Activated CD4-positive, alpha-beta T cell treated with anti-CD3 and anti-CD28 coated beads, Interleukin-2, amount 50 U/mL, for 48 hours (primary cell): Measurements from ENCODE around the gene TMEM203.
A peak's percentile ranks its signal among the peaks of the same experiment; 100 is the strongest.

Experiments
- DNase-seq, 2 experiments: peaks; one replicate each; pipeline ENCODE4 v3.0.0-alpha.2; 2020

TMEM203 gene

DNA sequence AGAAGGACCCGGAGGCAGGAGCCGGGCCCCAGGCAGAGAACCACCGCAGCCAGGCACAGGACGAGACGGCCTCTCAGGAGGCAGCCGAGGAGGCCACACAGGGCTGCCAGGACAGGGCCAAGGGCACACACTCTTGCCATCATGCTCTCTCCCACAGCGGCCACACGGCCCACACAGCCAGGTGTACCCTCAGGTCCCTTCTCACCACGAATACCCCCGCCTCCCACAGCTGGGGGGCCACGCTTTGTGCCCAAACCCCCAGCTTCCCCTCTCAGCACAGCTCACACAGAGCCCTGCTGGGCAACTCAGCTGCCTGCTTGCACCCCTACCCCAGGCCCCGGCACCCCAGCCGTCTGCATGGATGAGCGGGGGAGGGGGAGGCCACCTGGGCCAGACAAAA is 11.7 kb downstream of the TMEM203 start:
- DNase-seq, result no peak

DNA sequence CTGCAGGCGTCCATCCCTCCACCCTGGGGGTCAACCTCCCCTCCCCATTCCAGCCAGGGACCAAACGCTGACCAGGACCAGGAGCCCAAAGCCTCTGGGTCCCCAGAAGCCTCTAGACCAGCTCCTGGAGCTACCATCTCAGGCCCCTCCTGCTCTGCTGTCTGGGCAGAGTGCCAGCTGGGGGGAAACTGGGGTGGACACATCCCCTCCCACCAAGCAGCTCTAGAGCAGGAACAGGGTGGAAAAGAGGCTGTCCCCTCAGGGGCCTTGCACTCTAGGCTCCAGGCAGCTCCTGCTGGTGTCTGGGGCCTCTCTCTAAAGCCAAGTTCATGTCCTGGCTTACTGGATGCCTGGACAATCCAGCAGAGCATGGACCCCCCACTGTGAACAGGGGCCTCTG is 12.6 kb downstream of the TMEM203 start:
- no peak for DNase-seq

DNA sequence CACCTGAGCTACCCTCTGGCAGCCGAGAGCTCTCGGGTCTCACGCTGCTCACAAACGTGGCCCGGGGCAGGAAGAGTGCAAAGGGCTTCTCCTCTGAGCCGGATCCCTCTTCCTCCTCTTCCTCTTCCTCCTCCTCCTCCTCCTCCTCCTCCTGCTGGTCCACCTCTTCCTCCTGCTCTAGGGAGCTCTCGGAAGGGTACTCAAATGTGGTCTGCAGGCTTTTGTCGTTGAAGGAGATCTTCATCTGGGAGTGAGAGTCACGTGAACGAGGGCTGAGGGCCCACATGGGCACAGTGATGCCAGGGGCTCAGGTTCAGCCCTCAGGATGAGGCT is 13.0 kb downstream of the TMEM203 start:
- no peak for DNase-seq

DNA sequence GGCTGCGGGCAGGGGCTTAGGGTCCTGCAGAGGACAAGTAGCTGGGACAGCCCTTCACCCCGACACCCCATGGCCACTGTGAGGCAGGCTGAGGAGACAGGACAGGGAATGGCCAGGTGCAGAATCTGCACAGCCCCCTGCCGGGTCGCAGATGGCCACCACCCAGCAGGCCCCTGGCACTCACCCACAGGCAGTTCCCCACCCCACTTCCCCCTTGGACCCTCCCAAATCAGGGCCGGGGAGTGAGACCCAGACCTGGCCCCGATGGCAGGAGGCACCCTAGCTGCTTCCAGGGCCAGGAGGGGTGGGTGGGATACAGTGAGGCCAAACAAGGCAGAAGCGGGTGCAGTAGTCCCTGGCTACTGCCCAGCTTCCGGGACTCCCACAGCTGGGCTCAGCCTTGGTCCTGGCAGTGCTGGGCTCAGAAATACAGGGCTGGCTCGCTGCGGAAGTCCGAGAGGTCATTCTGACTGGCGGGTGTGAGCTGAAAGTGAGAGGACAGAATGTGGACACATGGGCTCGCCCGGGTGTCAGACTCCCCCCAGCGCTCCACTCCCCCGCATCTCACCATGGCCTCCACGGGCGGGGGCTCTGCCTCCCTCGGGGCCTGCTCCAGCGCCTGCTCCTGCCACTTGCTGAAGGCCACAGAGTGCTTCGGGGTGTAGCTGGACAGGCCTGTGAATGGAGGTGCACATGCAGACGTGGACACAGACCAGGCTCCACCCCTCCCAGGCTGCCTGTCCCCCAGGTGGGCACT is 13.6 kb downstream of the TMEM203 start:
- no peak for DNase-seq

DNA sequence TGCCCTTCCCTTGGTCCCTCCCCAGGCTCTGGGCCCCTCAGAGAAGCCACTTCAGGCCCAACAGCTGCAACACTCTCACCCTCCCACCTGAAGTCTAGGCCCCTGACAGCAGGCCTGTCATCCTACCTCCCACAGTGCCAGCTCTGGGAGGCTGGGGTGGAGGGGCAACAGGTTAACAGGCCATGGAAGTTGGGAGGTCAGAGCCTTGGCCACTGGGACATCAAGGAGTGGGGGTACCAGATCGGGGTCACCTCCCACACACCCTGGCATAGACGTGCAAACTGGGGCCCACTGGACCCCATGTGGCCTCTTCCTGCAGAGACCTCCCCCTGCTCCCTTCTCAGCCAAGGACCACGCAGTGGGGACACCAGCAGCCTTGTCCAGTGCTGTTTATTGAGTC is 14.2 kb downstream of the TMEM203 start:
- DNase-seq, result no peak

DNA sequence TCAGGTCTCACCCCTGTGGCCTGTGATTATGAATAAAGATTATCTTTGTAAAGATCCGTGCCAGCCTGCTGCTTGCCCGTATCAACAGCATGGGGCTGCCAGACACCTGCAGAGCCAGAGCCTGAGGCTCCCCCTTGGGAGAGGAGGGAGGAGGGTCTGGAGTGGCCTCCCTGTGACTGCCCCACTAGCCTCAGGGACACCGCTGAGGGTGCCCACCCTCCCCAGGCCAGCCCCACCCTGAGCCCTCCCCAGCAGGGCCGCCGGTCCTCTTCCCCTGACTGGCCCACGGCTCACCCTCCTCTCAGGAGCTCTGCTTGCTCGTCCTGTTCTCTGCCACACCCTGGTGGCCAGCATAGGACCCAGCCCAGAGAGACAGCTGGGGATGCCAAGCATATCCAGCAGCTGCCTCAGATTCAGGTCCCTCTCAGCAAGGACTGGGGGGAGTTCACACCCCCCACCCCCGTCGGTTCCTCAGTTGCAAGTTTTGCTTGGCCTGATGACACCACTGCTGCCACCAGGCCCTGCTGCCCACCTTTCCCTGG is 15.1 kb downstream of the TMEM203 start:
- DNase-seq, result no peak

DNA sequence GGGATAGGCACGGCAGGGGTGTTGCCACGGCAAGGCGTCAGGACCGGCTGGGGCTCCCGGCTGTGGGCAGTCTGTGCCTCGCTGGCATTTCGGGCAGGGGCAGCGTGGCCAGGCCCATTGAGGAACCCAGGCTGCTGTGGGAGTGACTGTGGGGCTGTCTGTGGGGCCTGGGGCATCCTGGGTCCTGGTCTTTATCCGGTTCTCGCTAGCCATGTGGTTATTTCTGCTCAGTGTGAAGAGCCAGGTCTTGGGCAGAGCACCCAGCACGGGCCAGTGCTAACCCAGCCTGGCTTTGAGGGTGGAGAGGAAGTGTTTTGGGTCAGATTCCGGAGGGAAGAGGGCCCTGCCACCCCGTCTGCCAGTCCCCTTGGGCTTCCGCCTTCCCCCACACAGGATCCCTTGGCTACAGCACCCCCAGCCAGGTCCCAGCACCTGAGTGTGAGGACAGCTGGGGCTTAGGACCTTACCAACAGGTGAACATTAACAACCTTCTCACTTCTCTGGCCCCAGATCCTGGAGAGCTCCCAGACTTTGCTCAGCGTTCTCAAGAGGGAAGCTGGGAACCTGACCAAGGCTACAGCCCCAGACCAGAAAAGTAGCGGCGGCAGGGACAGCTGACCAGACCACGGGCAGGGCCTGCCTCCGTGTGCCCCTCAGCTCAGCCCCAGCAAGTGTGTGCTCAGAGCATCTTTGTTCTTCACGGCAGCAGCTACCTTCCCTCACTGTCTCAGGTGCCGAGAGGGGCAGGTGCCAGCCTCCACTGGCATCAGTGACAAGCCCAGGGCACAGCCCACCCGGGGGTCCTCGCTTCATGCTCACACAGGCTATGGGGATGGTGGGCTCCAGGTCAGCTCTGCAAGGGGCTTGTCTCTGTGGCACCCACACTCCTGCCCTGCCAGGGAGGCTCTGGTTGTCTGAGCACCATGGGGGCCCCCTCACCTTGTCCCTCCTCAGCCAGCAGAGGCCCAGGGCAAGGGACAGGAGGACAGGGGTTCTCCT is 15.9 kb downstream of the TMEM203 start:
- no peak for DNase-seq

DNA sequence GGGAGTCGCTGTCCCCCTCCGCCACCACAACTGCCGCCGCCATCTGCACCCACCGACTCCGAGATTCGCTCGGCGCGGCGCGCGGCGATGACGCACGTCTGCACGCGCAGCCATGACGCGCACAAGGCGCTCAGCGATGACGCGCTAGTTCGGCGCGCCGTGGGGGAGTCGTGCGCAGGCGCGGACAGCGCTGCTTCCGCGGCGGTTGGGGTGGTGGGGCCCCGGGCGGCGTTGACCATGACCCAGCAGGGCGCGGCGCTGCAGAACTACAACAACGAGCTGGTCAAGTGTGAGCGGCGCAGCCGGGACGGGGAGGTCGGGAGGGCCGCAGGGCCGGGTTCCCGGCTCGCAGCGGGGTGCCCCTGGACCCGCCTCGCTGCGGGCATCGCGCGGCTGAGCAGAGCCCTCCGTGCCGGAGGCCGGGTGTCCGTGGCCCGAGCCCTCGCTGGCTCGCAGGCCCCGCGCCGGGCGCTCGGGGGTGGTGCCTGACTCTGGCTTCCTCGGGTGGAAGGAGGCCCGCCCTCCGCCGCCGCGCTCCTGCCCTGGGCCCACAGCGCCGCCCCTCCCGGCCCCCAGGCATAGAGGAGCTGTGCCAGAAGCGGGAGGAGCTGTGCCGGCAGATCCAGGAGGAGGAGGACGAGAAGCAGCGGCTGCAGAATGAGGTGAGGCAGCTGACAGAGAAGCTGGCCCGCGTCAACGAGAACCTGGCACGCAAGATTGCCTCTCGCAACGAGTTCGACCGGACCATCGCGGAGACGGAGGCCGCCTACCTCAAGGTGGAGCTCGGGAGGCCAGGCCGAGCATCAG is 16.8 kb downstream of the TMEM203 start, which contains the start of the genes ANAPC2 and SSNA1:
ANAPC2 (minus strand) TSS at position 71 of the 807 bp plus-strand sequence; CDS start at position 43, 28 bp downstream.
SSNA1 (plus strand) TSS at position 187 of the 807 bp plus-strand sequence; CDS start at position 238, 51 bp downstream.
- peak; percentile 91 to 93 for DNase-seq

DNA sequence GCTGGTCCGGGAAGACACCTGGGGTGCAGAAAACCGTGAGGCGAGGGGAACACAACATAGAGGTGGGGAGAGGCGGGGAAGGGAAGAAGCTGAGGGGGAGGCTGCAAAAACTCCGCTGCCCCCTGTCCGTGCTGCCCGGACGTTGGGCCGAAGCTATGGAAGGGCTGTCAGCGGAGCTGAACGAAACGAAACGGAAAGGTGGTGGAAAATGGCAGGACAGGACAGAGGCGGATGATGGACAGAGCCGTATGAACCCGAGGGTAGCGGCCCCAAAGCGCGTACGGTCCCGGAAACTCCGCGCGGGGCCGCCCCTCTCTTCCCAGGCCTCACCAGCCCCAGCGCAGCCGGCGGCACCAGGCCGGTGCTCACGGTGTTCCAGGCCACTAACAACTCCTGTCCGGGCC is 17.4 kb downstream of the TMEM203 start:
- no peak for DNase-seq

DNA sequence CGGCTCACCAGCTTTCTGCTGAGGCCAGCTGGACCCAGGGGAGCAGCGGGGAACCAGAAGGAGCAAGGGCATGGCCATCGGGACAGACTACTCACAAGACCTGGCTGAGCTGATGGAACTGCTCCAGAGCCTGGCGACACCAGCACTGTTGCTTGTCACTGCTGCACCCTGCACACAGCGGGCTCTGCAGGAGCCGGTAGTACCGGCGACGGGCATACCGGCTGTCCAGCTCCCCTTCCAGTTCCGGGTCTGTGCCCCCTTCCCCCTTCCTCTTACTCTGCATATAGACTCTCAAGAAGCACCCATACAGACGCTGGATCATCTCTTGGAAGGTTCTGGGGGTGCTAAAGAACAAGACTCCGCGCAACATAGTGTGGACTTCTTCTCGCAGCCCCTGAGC is 18.1 kb downstream of the TMEM203 start:
- DNase-seq, result no peak

DNA sequence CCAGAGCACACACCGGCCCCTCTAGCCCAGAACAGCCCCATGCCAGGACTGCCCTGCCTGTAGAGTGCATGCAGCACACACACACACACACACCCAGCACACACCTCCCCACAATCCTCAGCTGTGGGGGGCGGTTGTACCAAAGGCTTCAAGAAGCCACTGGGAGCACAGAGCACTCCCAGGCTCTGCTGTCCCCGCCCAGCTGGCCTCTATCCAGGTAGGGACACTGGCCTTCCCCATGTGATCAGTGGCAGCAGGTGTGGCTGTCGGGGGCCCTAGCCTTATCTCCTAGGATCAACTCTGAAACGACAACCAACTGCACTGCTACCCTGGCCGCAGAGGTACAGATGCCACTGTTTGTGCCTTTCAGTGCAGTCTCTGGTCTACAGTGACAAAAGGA is 19.1 kb downstream of the TMEM203 start:
- DNase-seq, result no peak

DNA sequence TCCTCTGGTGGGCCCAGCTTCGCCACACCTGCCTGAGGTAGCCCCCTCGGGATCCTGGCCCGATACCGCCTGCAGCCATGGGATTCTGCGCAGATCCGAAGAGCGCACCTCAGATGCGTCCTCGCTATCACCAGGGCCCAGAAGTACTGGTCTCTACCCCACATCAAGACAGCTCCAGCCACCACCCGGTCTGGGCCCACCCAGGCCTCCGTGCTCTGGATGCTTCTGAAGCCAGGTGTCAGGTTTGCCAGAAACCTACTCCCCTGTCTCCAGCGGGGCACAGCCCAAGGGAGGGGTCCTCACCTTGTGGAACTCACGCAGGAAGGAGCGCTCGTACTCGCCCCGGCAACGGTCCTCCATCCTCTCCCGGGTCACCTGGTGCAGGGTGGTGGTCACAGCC is 19.5 kb downstream of the TMEM203 start:
- no peak for DNase-seq

DNA sequence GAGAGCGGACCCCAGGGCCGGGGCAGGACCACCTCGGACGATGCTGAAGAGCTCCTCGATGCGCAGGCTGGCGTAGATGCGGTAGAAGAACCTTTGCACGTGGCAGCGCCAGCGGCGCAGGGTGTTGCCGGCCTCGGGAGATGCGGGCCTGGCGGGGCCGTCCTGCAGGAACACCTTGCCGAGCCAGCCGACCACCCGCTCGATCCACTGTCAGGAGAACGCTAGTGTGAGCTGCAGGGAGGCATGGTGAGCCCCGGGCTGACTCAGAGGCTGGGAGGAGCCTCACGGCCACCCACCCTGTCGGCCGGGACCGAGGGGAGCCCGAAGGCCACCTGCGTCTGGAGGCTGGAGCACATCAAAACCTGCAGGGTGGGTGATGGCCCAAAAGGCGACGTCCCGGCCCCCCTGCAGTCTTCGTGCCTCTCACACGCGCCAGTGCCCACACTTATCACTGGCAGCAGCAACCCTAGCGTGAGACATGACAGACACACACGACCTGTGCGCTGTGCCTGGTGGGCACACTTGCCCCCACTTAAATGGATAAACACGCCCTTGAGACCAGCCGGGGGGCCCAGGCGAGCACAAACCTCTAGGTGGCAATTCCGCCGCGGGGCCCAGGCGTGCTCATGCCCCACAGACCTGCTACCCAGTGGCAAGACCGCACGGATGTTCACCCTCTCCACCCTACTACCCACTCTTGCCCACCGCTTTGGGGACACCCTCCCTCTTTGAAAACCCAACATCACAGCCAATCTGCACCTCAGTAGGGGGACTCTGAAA is 20.4 kb downstream of the TMEM203 start:
- DNase-seq, result no peak

DNA sequence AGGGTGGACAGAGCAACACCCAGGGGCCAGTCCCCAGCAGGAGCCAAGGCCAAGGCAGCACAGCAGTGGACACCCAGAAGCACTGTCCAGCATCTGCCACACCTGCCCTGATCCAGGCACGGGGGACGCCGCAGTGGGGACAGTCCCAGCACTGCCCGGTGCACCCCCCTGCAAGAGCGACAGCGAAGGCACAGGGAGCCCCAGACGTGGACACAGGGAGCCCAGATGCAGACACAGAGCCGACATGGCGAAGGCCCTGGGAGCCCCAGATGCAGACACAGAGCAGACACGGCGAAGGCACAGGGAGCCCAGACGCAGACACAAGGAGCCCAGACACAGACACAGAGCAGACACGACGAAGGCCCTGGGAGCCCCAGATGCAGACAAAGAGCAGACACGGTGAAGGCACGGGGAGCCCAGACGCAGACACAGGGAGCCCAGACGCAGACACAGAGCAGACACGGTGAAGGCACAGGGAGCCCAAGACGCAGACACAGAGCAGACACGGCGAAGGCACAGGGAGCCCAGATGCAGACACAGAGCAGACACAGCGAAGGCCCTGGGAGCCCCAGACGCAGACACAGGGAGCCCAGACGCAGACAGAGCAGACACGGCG is 21.4 kb downstream of the TMEM203 start:
- no peak for DNase-seq

DNA sequence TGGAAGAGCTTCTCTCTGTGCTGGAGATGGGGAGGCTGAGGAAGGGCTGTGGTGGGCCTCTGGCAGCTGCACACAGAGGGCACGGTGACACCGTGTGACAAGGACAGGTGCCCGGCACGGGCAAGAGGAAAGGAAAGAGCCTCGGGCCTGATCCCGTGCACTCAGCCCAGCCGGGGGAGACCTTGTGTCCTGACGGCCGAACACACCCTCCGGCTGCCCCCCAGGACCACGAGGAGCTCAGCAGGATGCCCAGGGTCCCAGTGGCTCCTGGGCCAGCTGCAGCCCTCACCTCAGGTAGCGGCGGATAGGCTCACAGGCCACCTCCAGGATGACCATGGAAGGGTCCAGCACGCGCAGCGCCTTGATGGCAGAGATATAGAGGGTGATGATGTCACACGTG is 22.6 kb downstream of the TMEM203 start:
- DNase-seq, result no peak

DNA sequence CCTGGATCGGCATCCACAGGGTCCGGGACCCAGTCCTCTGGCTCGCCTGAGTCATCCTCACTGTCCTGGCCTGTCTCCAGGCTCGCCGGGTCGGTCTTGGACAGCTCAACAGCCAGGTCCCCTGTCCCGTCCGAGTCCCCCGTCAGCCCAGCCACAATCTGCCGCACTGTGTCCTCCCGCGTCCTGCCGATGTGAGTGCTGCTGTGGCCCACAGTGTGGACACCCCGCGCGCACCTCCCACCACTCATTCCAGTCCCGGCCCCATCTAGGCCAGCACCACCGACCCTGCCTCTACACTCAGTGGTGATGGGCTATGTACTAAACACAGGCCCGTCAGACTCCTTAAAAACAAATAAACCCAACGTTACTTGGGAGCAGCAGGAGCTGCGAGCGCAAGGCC is 23.8 kb downstream of the TMEM203 start:
- DNase-seq, result no peak

DNA sequence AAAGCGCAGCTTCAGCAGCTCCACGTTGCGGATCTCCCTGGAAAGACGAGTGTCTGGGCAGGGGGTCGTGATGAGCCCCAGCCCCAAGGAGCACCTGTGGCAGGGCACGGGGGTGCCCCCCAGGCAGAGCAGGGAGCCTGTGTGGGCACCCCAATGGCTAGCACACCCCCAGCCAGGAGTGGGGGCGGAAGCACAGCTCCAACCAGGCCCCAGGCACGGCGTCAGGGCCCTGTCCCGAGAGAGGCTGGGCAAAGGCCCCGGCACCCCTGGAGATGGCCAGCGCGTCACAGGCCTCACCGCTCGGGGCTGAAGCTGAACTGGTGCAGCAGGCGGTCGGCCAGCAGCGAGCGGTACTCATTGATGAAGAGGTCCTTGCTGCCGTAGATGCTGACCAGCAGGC is 25.0 kb downstream of the TMEM203 start:
- no peak for DNase-seq

DNA sequence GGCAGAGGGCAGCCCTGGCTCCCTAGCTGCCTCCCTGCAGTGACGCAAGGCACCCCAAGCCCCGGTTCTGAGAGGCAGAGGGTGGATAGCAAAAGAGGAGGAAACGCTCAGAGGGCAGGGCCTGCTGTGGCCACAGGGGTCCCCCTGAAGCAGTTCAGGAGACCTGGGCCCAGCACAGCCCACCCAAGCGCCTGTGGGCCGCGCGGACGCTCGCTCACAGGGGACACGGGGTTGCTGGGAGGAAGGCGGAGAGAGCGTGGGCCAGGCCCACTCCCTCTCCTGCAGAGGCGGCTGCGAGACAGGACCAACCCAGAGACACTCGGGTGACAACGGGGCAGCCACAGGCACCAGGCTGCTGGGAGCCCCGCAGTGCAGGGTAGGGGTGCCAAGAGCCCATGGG is 25.7 kb downstream of the TMEM203 start:
- no peak for DNase-seq

DNA sequence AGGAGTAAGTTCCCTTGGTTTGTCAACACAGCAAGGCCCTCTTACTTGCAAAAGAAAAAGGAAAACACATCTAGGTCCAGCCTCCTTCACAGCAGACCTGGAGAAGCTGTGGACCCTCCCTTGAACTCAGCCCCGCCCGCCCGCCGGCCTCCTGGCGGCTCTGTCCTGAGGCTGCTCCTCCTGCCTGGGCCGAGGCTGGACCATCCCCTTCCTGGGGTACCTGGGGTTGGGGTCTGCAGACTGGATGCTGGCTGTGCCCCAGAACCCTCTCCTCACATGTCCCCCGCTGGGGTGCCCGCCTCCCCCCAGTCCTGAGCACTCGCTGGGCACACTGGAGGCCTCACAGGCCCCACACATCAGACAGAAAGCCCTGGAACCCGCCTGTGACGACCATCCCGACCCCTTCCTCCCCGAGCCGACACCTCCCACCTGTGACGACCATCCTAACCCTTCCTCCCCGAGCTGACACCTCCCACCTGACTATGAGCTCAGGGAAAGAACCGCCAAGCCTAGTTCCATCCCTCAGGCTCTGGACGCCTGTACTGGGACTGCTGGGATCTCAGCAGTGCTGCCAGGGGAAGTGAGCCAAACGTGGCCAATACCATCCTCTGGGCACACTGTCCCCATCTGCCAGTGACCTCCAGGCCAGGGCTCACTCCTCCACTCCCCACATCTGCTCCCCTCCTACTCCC is 26.4 kb downstream of the TMEM203 start:
- DNase-seq, result no peak

DNA sequence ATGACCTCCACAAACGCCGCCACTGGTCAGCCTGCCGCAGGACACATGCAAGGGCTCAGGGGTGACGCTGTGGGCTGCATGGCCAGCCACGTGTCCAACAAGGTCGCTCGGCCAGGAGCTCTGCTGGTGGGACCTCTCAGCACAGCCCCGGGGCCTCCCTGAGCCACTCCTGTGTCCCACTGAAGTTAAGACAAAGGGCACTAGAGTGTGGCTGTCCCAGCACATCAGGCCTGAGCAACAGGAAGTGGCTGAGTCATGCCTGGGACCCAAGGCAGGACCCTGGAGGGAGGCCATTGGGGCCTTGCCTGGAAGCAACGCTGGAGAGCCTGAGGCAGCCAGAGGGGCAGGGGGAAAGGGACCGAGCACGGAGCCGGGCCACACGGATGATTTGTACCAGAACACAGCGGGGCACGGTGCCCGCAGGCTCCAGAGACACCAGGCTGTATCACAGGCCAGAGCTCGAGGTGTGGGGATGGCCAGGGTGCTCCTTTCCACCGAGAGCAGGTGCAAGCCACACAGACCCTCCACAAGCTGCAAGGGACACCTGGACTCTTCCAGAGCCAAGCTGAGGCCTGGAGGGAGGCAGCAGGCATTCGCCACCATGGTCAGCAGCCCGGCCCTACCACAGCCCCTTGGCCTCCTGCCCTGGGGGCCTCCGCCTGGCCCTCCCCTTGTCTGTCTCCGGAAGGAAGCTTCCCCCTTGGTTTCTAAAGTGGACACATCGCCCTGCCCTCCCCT is 27.1 kb downstream of the TMEM203 start:
- DNase-seq, result no peak
